Panc1 (cell line): ENCODE data around the gene DCXR. TPM values are rescaled to one million over a fixed set of nuclear protein-coding genes. Genes with fewer than 3 reads are reported as not detected.

ENCODE experiments used
- ATAC-seq: fragments of 200-7000 bp; cut with Tn5 transposase; 2 replicates; pipeline ENCODE4 v1.9.1; 2020; ENCODE audit warnings: mild to moderate bottlenecking, moderate library complexity
- BruUV-seq: library from RNA; stranded (reverse); fragments of 400-500 nt; replicated peaks from 2 replicates; lab custom pipeline; 2021; lab: Mats Ljungman, UMichigan
- CTCF ChIA-PET: fragments of 300-600 bp; sonication (Branson Sonifier 250); formaldehyde crosslinking; loops from one replicate; lab custom pipeline; 2022; ENCODE audit warnings: antibody characterized with exemption; lab: Charles Lee
- POLR2A ChIA-PET: fragments of 300-600 bp; sonication (Branson Sonifier 250); formaldehyde crosslinking; loops from one replicate; lab custom pipeline; 2022; ENCODE audit warnings: antibody characterized with exemption; lab: Charles Lee
- DNase-seq: peaks from one replicate; pipeline ENCODE4 v3.0.0-alpha.2; 2010; ENCODE audit warnings: low read depth, low spot score
- H3K27ac ChIP-seq: 2 replicates; pipeline ENCODE4 v1.5.1; 2011; ENCODE audit warnings: mild to moderate bottlenecking, low read length, inconsistent platforms
- H3K27me3 ChIP-seq: fragments of 200-500 bp; sonication (Bioruptor generic); 2 replicates; pipeline ENCODE4 v1.6.0; 2014; ENCODE audit warnings: low read length, inconsistent platforms; ENCODE audit not compliant: control insufficient read depth, insufficient read depth
- H3K36me3 ChIP-seq: fragments of 200-500 bp; sonication (Bioruptor generic); 2 replicates; pipeline ENCODE4 v1.5.1; 2014; ENCODE audit warnings: inconsistent platforms, mild to moderate bottlenecking, low read length, moderate library complexity; ENCODE audit not compliant: control insufficient read depth, insufficient read depth
- H3K4me1 ChIP-seq: 2 replicates; pipeline ENCODE4 v1.5.1; 2011; ENCODE audit warnings: inconsistent platforms, mild to moderate bottlenecking, low read length, moderate library complexity; ENCODE audit not compliant: control insufficient read depth, insufficient read depth
- H3K4me3 ChIP-seq, 2 experiments: 2 replicates each; pipeline ENCODE4 v1.5.1; 2011 to 2012; ENCODE audit warnings: low read depth in 2 of 2, low read length in 2 of 2, mild to moderate bottlenecking in 2 of 2, inconsistent platforms in 1 of 2, moderate library complexity in 1 of 2
- H3K9me3 ChIP-seq: fragments of 200-500 bp; sonication (Bioruptor generic); 2 replicates; pipeline ENCODE4 v1.5.1; 2014; ENCODE audit warnings: low read depth, mild to moderate bottlenecking, inconsistent platforms, low read length, moderate library complexity; ENCODE audit not compliant: control insufficient read depth, insufficient read depth
- CTCF ChIP-seq: fragments of 450-650 bp; IDR thresholded peaks from 2 replicates; pipeline ENCODE4 v1.5.1; 2017; ENCODE audit warnings: mild to moderate bottlenecking
- POLR2AphosphoS5 ChIP-seq: IDR thresholded peaks from 2 replicates; pipeline ENCODE4 v1.6.1; 2012; ENCODE audit warnings: mild to moderate bottlenecking, low read depth, low read length, moderate library complexity
- REST ChIP-seq, 2 experiments: IDR thresholded peaks; 2 replicates each; pipeline ENCODE4 v1.6.1; 2011 to 2012; ENCODE audit warnings: low read depth in 2 of 2, control low read depth in 1 of 2, low read length in 1 of 2, mild to moderate bottlenecking in 1 of 2, moderate library complexity in 1 of 2; ENCODE audit not compliant: insufficient read depth in 1 of 2
- SIN3A ChIP-seq: IDR thresholded peaks from 2 replicates; pipeline ENCODE4 v1.6.1; 2012; ENCODE audit warnings: low read depth, mild to moderate bottlenecking, low read length, moderate library complexity, borderline replicate concordance; ENCODE audit not compliant: insufficient read depth
- TCF7L2 ChIP-seq: IDR thresholded peaks from 2 replicates; pipeline ENCODE4 v1.6.1; 2011; ENCODE audit warnings: mild to moderate bottlenecking, low read depth, low read length, inconsistent platforms
- in situ Hi-C: cut with HindIII; loops from 2 replicates; pipeline ENCODE4 v1.10.0; 2016; ENCODE audit warnings: low sequenced_read_pairs, low pct_unique_long_range_greater_than_20kb
- intact Hi-C: fragments of 100-400 bp; cut with micrococcal nuclease; formaldehyde crosslinking; loops from one replicate; pipeline ENCODE4 v1.10.0; 2022; ENCODE audit not compliant: unreplicated experiment
- total RNA-seq: library from RNA; stranded (reverse); gene quantifications from one replicate; pipeline ENCODE4 v1.2.1, GENCODE V29; 2021; ENCODE audit not compliant: unreplicated experiment

DCXR gene
- total RNA-seq, 1 experiment from 2014 or later, result 128 TPM

GRCh38 chr17:82031885-82032627 lies 5.4 kb downstream of the DCXR start:
- ATAC-seq (peak; percentile 72), DNase-seq (no peak)
- H3K4me1 ChIP-seq, result peaks cover 21% of the 10 kb centered on the region
- peak overlapping the region; percentile 63 to 64 for H3K4me3 ChIP-seq
- in situ Hi-C loops (no loop called here), intact Hi-C loops (no loop called here)
- no TSS peak for BruUV-seq
- H3K27ac ChIP-seq, result peak overlapping the region; percentile 77
- ChIA-PET POLR2A (no interaction called here), CTCF (no interaction called here)
- no peaks in the 10 kb centered on the region for H3K9me3 ChIP-seq
- no peaks in the 10 kb centered on the region for H3K27me3 ChIP-seq
- TF ChIP-seq SIN3A, result no peak
- TF ChIP-seq REST (IDR thresholded peaks at IDR 0.05; ENCODE audit: insufficient read depth in 1 of 2, low read depth in 2 of 2, low read length in 1 of 2), result no peak
- TF ChIP-seq CTCF, result no peak
- TF ChIP-seq POLR2AphosphoS5, result no peak
- TF ChIP-seq TCF7L2, result no peak
- H3K36me3 ChIP-seq, result peaks cover 2% of the 10 kb centered on the region; the same call in 1 of the 2 replicates

GRCh38 chr17:82031303-82031884 lies 6.1 kb downstream of the DCXR start, which contains the start of gene RAC3:
Gene RAC3, plus strand, starts transcription at chr17:82031678. Its CDS starts 84 bp downstream, at chr17:82031762.
- intact Hi-C loops, result no loop called here
- CTCF ChIA-PET, result no interaction called here
- Histone ChIP-seq H3K36me3 (peaks cover 2% of the 10 kb centered on the region; the same call in 1 of the 2 replicates), H3K4me3 (peak within 1 kb of the TSS; percentile 63 to 64), H3K9me3 (no peaks in the 10 kb centered on the region), H3K27me3 (no peaks in the 10 kb centered on the region), H3K27ac (peak within 1 kb of the TSS; percentile 79), H3K4me1 (peaks cover 18% of the 10 kb centered on the region)
- BruUV-seq, result no TSS peak
- POLR2A ChIA-PET, result no interaction called here
- TF ChIP-seq REST (IDR thresholded peaks at IDR 0.05; ENCODE audit: insufficient read depth in 1 of 2, low read depth in 2 of 2, low read length in 1 of 2) (no peak), SIN3A (peak; percentile 91; the same call in 1 of the 2 replicates)
- DNase-seq, result no peak
- peak; percentile 74 for ATAC-seq
- in situ Hi-C loops, result no loop called here
